Vagina (tissue), 2 donors: ENCODE data around the gene GANC.

Experiments used
- CTCF ChIP-seq, 3 experiments: fragments of 450-650 bp in 2 of 3; fragments of 200-600 bp in 1 of 3; sonication (generic) in 1 of 3; IDR thresholded peaks; one replicate each; pipeline ENCODE4 v1.5.1; 2017 to 2019; ENCODE audit warnings: antibody characterized with exemption in 3 of 3, mild to moderate bottlenecking in 2 of 3, moderate library complexity in 2 of 3
- POLR2A ChIP-seq, 2 donors: fragments of 450-650 bp; IDR thresholded peaks; one replicate each; pipeline ENCODE4 v1.6.1; 2017; ENCODE audit warnings: antibody characterized with exemption in 2 of 2, mild to moderate bottlenecking in 2 of 2, moderate library complexity in 2 of 2
- POLR2AphosphoS5 ChIP-seq, 2 donors: sonication (generic); formaldehyde crosslinking; IDR thresholded peaks; one replicate each; pipeline ENCODE4 v1.9.0; 2017; ENCODE audit warnings: antibody characterized with exemption in 2 of 2, mild to moderate bottlenecking in 2 of 2, low read depth in 1 of 2; ENCODE audit not compliant: insufficient read depth in 1 of 2

GRCh38 chr15:42338500-42338899, 65.5 kb downstream of the GANC start:
- TF ChIP-seq CTCF (IDR thresholded peaks at IDR 0.05) = no peak
- no peak for TF ChIP-seq POLR2AphosphoS5 (IDR thresholded peaks at IDR 0.05; ENCODE audit: insufficient read depth in 1 of 2, low read depth in 1 of 2)
- no peak for TF ChIP-seq POLR2A (IDR thresholded peaks at IDR 0.05)
